ENCODE measurements around the gene RCAN1. TPM values are rescaled to one million over a fixed set of nuclear protein-coding genes. Genes with fewer than 3 reads are reported as not detected.
"Not testable (repeated sequence)": the region's sequence is repeated elsewhere in the genome, so short reads cannot be mapped to it uniquely, and the experiment has no call there.

RCAN1 gene
- total and polyA plus RNA-seq, 2 experiments from 2014 or later, result 79.4 to 113 TPM

- H3K27ac ChIP-seq, result no peak overlapping the region
- DNase-seq (ENCODE audit: low spot score), result no peak
- no peak overlapping the region for H3K4me2 ChIP-seq
- no peak overlapping the region for H3K4me3 ChIP-seq
- no peak overlapping the region for H2AFZ ChIP-seq
- no peaks in the 10 kb centered on the region for H3K9me3 ChIP-seq (ENCODE audit: low read depth)
- no peak for TF ChIP-seq EZH2 (IDR thresholded peaks at IDR 0.05; ENCODE audit: borderline replicate concordance)
- TF ChIP-seq, protein P1, sequence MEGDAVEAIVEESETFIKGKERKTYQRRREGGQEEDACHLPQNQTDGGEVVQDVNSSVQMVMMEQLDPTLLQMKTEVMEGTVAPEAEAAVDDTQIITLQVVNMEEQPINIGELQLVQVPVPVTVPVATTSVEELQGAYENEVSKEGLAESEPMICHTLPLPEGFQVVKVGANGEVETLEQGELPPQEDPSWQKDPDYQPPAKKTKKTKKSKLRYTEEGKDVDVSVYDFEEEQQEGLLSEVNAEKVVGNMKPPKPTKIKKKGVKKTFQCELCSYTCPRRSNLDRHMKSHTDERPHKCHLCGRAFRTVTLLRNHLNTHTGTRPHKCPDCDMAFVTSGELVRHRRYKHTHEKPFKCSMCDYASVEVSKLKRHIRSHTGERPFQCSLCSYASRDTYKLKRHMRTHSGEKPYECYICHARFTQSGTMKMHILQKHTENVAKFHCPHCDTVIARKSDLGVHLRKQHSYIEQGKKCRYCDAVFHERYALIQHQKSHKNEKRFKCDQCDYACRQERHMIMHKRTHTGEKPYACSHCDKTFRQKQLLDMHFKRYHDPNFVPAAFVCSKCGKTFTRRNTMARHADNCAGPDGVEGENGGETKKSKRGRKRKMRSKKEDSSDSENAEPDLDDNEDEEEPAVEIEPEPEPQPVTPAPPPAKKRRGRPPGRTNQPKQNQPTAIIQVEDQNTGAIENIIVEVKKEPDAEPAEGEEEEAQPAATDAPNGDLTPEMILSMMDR (IDR thresholded peaks at IDR 0.05; ENCODE audit: poor library complexity), result no peak
- TF ChIP-seq EZH2phosphoT487 (IDR thresholded peaks at IDR 0.05; ENCODE audit: low read depth, severe bottlenecking, unreplicated experiment), result no peak
- no peaks in the 10 kb centered on the region for H3K36me3 ChIP-seq (replicated peaks; ENCODE audit: insufficient read depth, low read depth)
- H3K4me1 ChIP-seq (ENCODE audit: insufficient read depth), result no peaks in the 10 kb centered on the region
- WGBS (ENCODE audit: low lambda C conversion rate, missing lambda C conversion rate), result 58% methylated on average over 2 of the region's 2 CpGs
- no peaks in the 10 kb centered on the region for H3K27me3 ChIP-seq
- H3K79me2 ChIP-seq, result peaks cover 5% of the 10 kb centered on the region
- no peaks in the 10 kb centered on the region for H3K9me2 ChIP-seq (replicated peaks; ENCODE audit: insufficient read depth)
- no peaks in the 10 kb centered on the region for H4K20me1 ChIP-seq (ENCODE audit: insufficient read depth, poor library complexity, severe bottlenecking)
These were observed 8.3 kb downstream of the RCAN1 start for GRCh38 chr21:34606621-34607020.

- H3K9me3 ChIP-seq (ENCODE audit: low read depth), result no peaks in the 10 kb centered on the region
- H4K20me1 ChIP-seq (ENCODE audit: insufficient read depth, poor library complexity, severe bottlenecking), result no peaks in the 10 kb centered on the region
- whole genome bisulfite sequencing (ENCODE audit: low lambda C conversion rate, missing lambda C conversion rate), result 58% methylated on average over 7 of the region's 7 CpGs
- no peaks in the 10 kb centered on the region for H3K9me2 ChIP-seq (replicated peaks; ENCODE audit: insufficient read depth)
- no peak overlapping the region for H3K27ac ChIP-seq
- no peaks in the 10 kb centered on the region for H3K36me3 ChIP-seq (replicated peaks; ENCODE audit: insufficient read depth, low read depth)
- H2AFZ ChIP-seq, result no peak overlapping the region
- H3K4me3 ChIP-seq, result no peak overlapping the region
- no peaks in the 10 kb centered on the region for H3K4me1 ChIP-seq (ENCODE audit: insufficient read depth)
- no peaks in the 10 kb centered on the region for H3K27me3 ChIP-seq
- TF ChIP-seq, protein P1 (IDR thresholded peaks at IDR 0.05; ENCODE audit: poor library complexity), result no peak
- TF ChIP-seq EZH2phosphoT487 (IDR thresholded peaks at IDR 0.05; ENCODE audit: low read depth, severe bottlenecking, unreplicated experiment) (no peak), EZH2 (IDR thresholded peaks at IDR 0.05; ENCODE audit: borderline replicate concordance) (no peak)
- peaks cover 3% of the 10 kb centered on the region for H3K79me2 ChIP-seq
- no peak overlapping the region for H3K4me2 ChIP-seq
- DNase-seq (ENCODE audit: low spot score), result no peak
These were observed 8.9 kb downstream of the RCAN1 start for GRCh38 chr21:34606051-34606450.

- not testable (repeated sequence) for H3K79me2 ChIP-seq; H3K4me2 ChIP-seq; H3K9me2 ChIP-seq (replicated peaks; ENCODE audit: insufficient read depth); H3K4me3 ChIP-seq; H2AFZ ChIP-seq; H3K27me3 ChIP-seq; DNase-seq (ENCODE audit: low spot score); H3K27ac ChIP-seq; H3K36me3 ChIP-seq (replicated peaks; ENCODE audit: insufficient read depth, low read depth); H4K20me1 ChIP-seq (ENCODE audit: insufficient read depth, poor library complexity, severe bottlenecking); H3K9me3 ChIP-seq (ENCODE audit: low read depth); H3K4me1 ChIP-seq (ENCODE audit: insufficient read depth)
- 95% methylated on average over 5 of the region's 5 CpGs for WGBS (ENCODE audit: low lambda C conversion rate, missing lambda C conversion rate)
These were observed 10.0 kb downstream of the RCAN1 start for GRCh38 chr21:34604956-34605355.

- H3K4me3 ChIP-seq, result no peak overlapping the region
- no peaks in the 10 kb centered on the region for H4K20me1 ChIP-seq (ENCODE audit: insufficient read depth, poor library complexity, severe bottlenecking)
- H3K9me2 ChIP-seq (replicated peaks; ENCODE audit: insufficient read depth), result no peaks in the 10 kb centered on the region
- H3K9me3 ChIP-seq (ENCODE audit: low read depth), result no peaks in the 10 kb centered on the region
- H3K79me2 ChIP-seq, result peaks cover 5% of the 10 kb centered on the region
- no peak overlapping the region for H3K4me2 ChIP-seq
- H3K27me3 ChIP-seq, result no peaks in the 10 kb centered on the region
- 100% methylated on average over 2 of the region's 2 CpGs for WGBS (ENCODE audit: low lambda C conversion rate, missing lambda C conversion rate)
- DNase-seq (ENCODE audit: low spot score), result no peak
- no peaks in the 10 kb centered on the region for H3K36me3 ChIP-seq (replicated peaks; ENCODE audit: insufficient read depth, low read depth)
- no peak overlapping the region for H2AFZ ChIP-seq
- H3K4me1 ChIP-seq (ENCODE audit: insufficient read depth), result no peaks in the 10 kb centered on the region
- H3K27ac ChIP-seq, result no peak overlapping the region
- TF ChIP-seq, protein P1 (IDR thresholded peaks at IDR 0.05; ENCODE audit: poor library complexity), result no peak
- no peak for TF ChIP-seq EZH2 (IDR thresholded peaks at IDR 0.05; ENCODE audit: borderline replicate concordance)
- TF ChIP-seq EZH2phosphoT487 (IDR thresholded peaks at IDR 0.05; ENCODE audit: low read depth, severe bottlenecking, unreplicated experiment), result no peak
These were observed 10.4 kb downstream of the RCAN1 start for GRCh38 chr21:34604556-34604955.
